Nucleus accumbens (tissue), 56 donors: Measurements from ENCODE around the gene USH1C.

Experiments used
- DNase-seq, 56 donors: peaks; one replicate each; lab custom pipeline; 2025; lab: John Stamatoyannopoulos, UW

Gene USH1C

GRCh38 chr11:17510507-17511206, 33.6 kb downstream of the USH1C start:
- DNase-seq, result no peak

- DNase-seq, result no peak
These were observed 35.4 kb downstream of the USH1C start for GRCh38 chr11:17508791-17509190.

- DNase-seq, result no peak
These were observed 35.9 kb downstream of the USH1C start for GRCh38 chr11:17508306-17508705.

GRCh38 chr11:17507773-17508172, 36.4 kb downstream of the USH1C start:
- no peak for DNase-seq

- no peak for DNase-seq
These were observed 37.3 kb downstream of the USH1C start for GRCh38 chr11:17506942-17507341.

- no peak for DNase-seq
These were observed 37.9 kb downstream of the USH1C start for GRCh38 chr11:17506314-17506713.

GRCh38 chr11:17505146-17505545, 39.1 kb downstream of the USH1C start:
- DNase-seq, result no peak

- DNase-seq, result peak in 51 of 56 donors; percentile 10 to 85 (median 57)
These were observed 39.7 kb downstream of the USH1C start for GRCh38 chr11:17504330-17505107.

GRCh38 chr11:17502630-17503029, 41.6 kb downstream of the USH1C start:
- DNase-seq, result no peak

GRCh38 chr11:17500673-17501072, 43.5 kb downstream of the USH1C start:
- no peak for DNase-seq

- DNase-seq, result no peak
These were observed 45.7 kb downstream of the USH1C start for GRCh38 chr11:17498475-17498874.

GRCh38 chr11:17498058-17498457, 46.2 kb downstream of the USH1C start:
- no peak for DNase-seq

GRCh38 chr11:17496406-17496805, 47.8 kb downstream of the USH1C start:
- no peak for DNase-seq

GRCh38 chr11:17494019-17494418, 50.2 kb downstream of the USH1C start:
- no peak for DNase-seq

GRCh38 chr11:17490938-17491337, 53.3 kb downstream of the USH1C start:
- no peak for DNase-seq

GRCh38 chr11:17490232-17490631, 54.0 kb downstream of the USH1C start:
- no peak for DNase-seq

- no peak for DNase-seq
These were observed 54.5 kb downstream of the USH1C start for GRCh38 chr11:17489751-17490150.

- DNase-seq, result no peak
These were observed 55.7 kb downstream of the USH1C start for GRCh38 chr11:17488563-17488962.

GRCh38 chr11:17486646-17487045, 57.6 kb downstream of the USH1C start:
- DNase-seq, result no peak

GRCh38 chr11:17483505-17483904, 60.7 kb downstream of the USH1C start:
- no peak for DNase-seq

- no peak for DNase-seq
These were observed 62.3 kb downstream of the USH1C start for GRCh38 chr11:17481905-17482304.
